ENCODE data around the gene PRUNE1.

The PRUNE1 gene

GRCh38 chr1:151047591-151047924 is 39.3 kb downstream of the PRUNE1 start, which contains the start of gene C1orf56:
Gene C1orf56, plus strand, starts transcription at chr1:151047751. Its CDS starts 97 bp downstream, at chr1:151047848.
- no peak for TF ChIP-seq CTCF (IDR thresholded peaks at IDR 0.05; ENCODE audit: extremely low read depth, missing control alignments)
- peak; percentile 86 for DNase-seq (ENCODE audit: low spot score)

GRCh38 chr1:151047925-151048644 is 39.8 kb downstream of the PRUNE1 start:
- TF ChIP-seq CTCF (IDR thresholded peaks at IDR 0.05; ENCODE audit: extremely low read depth, missing control alignments), result peak; percentile 42
- peak; percentile 85 for DNase-seq (ENCODE audit: low spot score)

GRCh38 chr1:151048645-151049032 is 40.4 kb downstream of the PRUNE1 start:
- DNase-seq (ENCODE audit: low spot score), result no peak
- TF ChIP-seq CTCF (IDR thresholded peaks at IDR 0.05; ENCODE audit: extremely low read depth, missing control alignments), result no peak

GRCh38 chr1:151049458-151049857 is 41.2 kb downstream of the PRUNE1 start:
- DNase-seq (ENCODE audit: low spot score), result no peak

GRCh38 chr1:151050051-151050688 is 41.9 kb downstream of the PRUNE1 start:
- no peak for TF ChIP-seq CTCF (IDR thresholded peaks at IDR 0.05; ENCODE audit: extremely low read depth, missing control alignments)
- no peak for DNase-seq (ENCODE audit: low spot score)

More at GRCh38 chr1:151049458-151049857, 41.2 kb downstream of the PRUNE1 start:
- TF ChIP-seq CTCF (IDR thresholded peaks at IDR 0.05; ENCODE audit: extremely low read depth, missing control alignments), result no peak

- no peak for TF ChIP-seq CTCF (IDR thresholded peaks at IDR 0.05; ENCODE audit: extremely low read depth, missing control alignments)
- no peak for DNase-seq (ENCODE audit: low spot score)
Measured at GRCh38 chr1:151051356-151052009, 43.2 kb downstream of the PRUNE1 start.

- no peak for TF ChIP-seq CTCF (IDR thresholded peaks at IDR 0.05; ENCODE audit: extremely low read depth, missing control alignments)
- no peak for DNase-seq (ENCODE audit: low spot score)
Measured at GRCh38 chr1:151054971-151055547, 46.8 kb downstream of the PRUNE1 start.
